ENCODE measurements around the gene CDH4.

Gene CDH4

GRCh38 chr20:61887596-61888093, 635.6 kb downstream of the CDH4 start:
- TF ChIP-seq ZFX (IDR thresholded peaks at IDR 0.05) (no peak), CTCF (conservative IDR thresholded peaks at IDR 0.05) (peak; percentile 72; the same call in 1 of the 2 replicates)
- no peak overlapping the region for H3K27ac ChIP-seq

- no peak overlapping the region for H3K27ac ChIP-seq
- no peak for TF ChIP-seq ZFX (IDR thresholded peaks at IDR 0.05)
- no peak for TF ChIP-seq CTCF (conservative IDR thresholded peaks at IDR 0.05)
These were observed 636.2 kb downstream of the CDH4 start for GRCh38 chr20:61888101-61888865.

GRCh38 chr20:61889659-61890058, 637.6 kb downstream of the CDH4 start:
- no peak for TF ChIP-seq ZFX (IDR thresholded peaks at IDR 0.05)
- TF ChIP-seq CTCF (conservative IDR thresholded peaks at IDR 0.05): no peak
- no peak overlapping the region for H3K27ac ChIP-seq

GRCh38 chr20:61890210-61890609, 638.1 kb downstream of the CDH4 start:
- H3K27ac ChIP-seq: no peak overlapping the region
- TF ChIP-seq CTCF (conservative IDR thresholded peaks at IDR 0.05) (no peak), ZFX (IDR thresholded peaks at IDR 0.05) (no peak)

GRCh38 chr20:61891476-61891875, 639.4 kb downstream of the CDH4 start:
- H3K27ac ChIP-seq: no peak overlapping the region

GRCh38 chr20:61891916-61892649, 640.0 kb downstream of the CDH4 start:
- H3K27ac ChIP-seq: no peak overlapping the region

More at GRCh38 chr20:61891476-61891875, 639.4 kb downstream of the CDH4 start:
- no peak for TF ChIP-seq CTCF (conservative IDR thresholded peaks at IDR 0.05)
- TF ChIP-seq ZFX (IDR thresholded peaks at IDR 0.05): no peak

More at GRCh38 chr20:61891916-61892649, 640.0 kb downstream of the CDH4 start:
- TF ChIP-seq CTCF (conservative IDR thresholded peaks at IDR 0.05) (no peak), ZFX (IDR thresholded peaks at IDR 0.05) (no peak)

All from C4-2B (cell line).